Heart left ventricle (tissue), 13 donors: ENCODE results near the gene METTL17.
"Not testable (repeated sequence)": the region's sequence is repeated elsewhere in the genome, so short reads cannot be mapped to it uniquely, and the experiment has no call there.

Source experiments
- CTCF ChIP-seq, 12 donors: fragments of 200-600 bp; sonication (generic) in 4 of 12; IDR thresholded peaks; one replicate each; pipeline versions ENCODE4 v1.5.0 to v1.8.0; 2018 to 2022; ENCODE audit warnings: antibody characterized with exemption in 12 of 12, mild to moderate bottlenecking in 5 of 12
- POLR2A ChIP-seq, 2 donors: fragments of 450-650 bp; IDR thresholded peaks; one replicate each; pipeline ENCODE4 v1.6.1; 2017; ENCODE audit warnings: antibody characterized with exemption in 2 of 2, mild to moderate bottlenecking in 2 of 2, moderate library complexity in 2 of 2
- donor health status: ischemic (EF 13 %, LVEDD 7.1; RV severe dilation, severe dysfunction).
- donor health status: DM: no; HTN: yes; CAD: no.
- donor health status: DM: no; HTN: no; CAD: no.
- donor health status: ischemic (EF 25% LVEDD 6.9; RV normal size, moderate dysfunction).
- donor health status: ischemic (EF 25% LVEDD 5.7; RV mildly dilated, moderate dysfunction).
- donor health status: ischemic (EF 35%, LVEDD 5.7; RV mildly dilated, moderate dysfunction).
- donor health status: nonischemic (EF 11% LVEDD 7.7; RV severe dilation, severe dysfunction).
- donor health status: DM: yes; HTN: yes; CAD: no.
- donor health status: PGD.
- donor health status: ischemic (EF 29% LVEDD 5.4; RV normal size, mild dysfunction).
- donor health status: nonischemic (EF 23%, LVEDD 6.1; RV moderate dilation, normal function).

- not testable (repeated sequence) for TF ChIP-seq CTCF, POLR2A (IDR thresholded peaks at IDR 0.05)
These were observed 34.3 kb upstream of the METTL17 start for GRCh38 chr14:20955538-20955873.
